T-helper 2 cell treated with Interferon-gamma antibody and Interleukin-4, amounts not matched to agents 5 μg/mL and 100 μg/mL, for 36 hours (primary cell): ENCODE measurements around the gene IL7R.
"Not testable (repeated sequence)": the region's sequence is repeated elsewhere in the genome, so short reads cannot be mapped to it uniquely, and the experiment has no call there.

Source experiments
- DNase-seq: peaks from one replicate; pipeline ENCODE4 v3.0.0; 2021; ENCODE audit warnings: low spot score
- H3K27ac Mint-ChIP-seq: one replicate; pipeline ENCODE4 v1.8.0; 2021; ENCODE audit warnings: mild to moderate bottlenecking, mixed read lengths
- H3K27me3 Mint-ChIP-seq: one replicate; pipeline ENCODE4 v1.8.0; 2021; ENCODE audit warnings: low read depth, mixed read lengths
- H3K36me3 Mint-ChIP-seq: one replicate; pipeline ENCODE4 v1.8.0; 2021; ENCODE audit warnings: low read depth, mixed read lengths
- H3K4me1 Mint-ChIP-seq: one replicate; pipeline ENCODE4 v1.8.0; 2021; ENCODE audit warnings: low read depth, mixed read lengths
- H3K4me3 Mint-ChIP-seq: one replicate; pipeline ENCODE4 v1.8.0; 2022; ENCODE audit warnings: mild to moderate bottlenecking, moderate library complexity, mixed read lengths
- H3K9me3 Mint-ChIP-seq: one replicate; pipeline ENCODE4 v1.8.0; 2021; ENCODE audit warnings: mixed read lengths

IL7R gene

GRCh38 chr5:35852084-35852734 is 4.5 kb upstream of the IL7R start:
- peak; percentile 77 for DNase-seq
- H3K4me3 Mint-ChIP-seq = peak overlapping the region; percentile 85
- H3K9me3 Mint-ChIP-seq = peaks cover 21% of the 10 kb centered on the region
- H3K36me3 Mint-ChIP-seq = peaks cover 21% of the 10 kb centered on the region
- peaks cover 60% of the 10 kb centered on the region for H3K4me1 Mint-ChIP-seq
- no peaks in the 10 kb centered on the region for H3K27me3 Mint-ChIP-seq
- peak overlapping the region; percentile 97 for H3K27ac Mint-ChIP-seq

DNA sequence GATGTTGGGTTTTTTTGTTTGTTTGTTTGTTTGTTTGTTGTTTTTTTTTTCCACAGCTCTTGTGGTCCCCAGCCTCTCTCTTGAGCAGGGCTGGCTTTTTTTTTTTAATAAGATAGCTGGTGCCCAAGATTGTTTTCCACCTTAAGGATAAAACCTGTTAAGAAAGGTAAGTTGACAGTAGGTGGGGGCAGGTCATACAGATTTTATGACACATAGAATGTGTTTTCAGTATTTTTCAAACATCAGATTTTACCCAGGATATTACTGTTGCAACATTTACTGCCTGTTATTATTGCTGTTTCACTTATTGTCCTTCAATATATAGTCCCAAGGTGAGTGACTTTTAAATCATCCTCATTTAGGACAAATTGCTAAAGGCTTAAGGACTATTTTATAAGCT is 3.9 kb upstream of the IL7R start:
- peaks cover 60% of the 10 kb centered on the region for H3K4me1 Mint-ChIP-seq
- DNase-seq = no peak
- H3K4me3 Mint-ChIP-seq = peak overlapping the region; percentile 85
- no peaks in the 10 kb centered on the region for H3K27me3 Mint-ChIP-seq
- H3K27ac Mint-ChIP-seq = peak overlapping the region; percentile 97
- peaks cover 16% of the 10 kb centered on the region for H3K36me3 Mint-ChIP-seq
- peaks cover 15% of the 10 kb centered on the region for H3K9me3 Mint-ChIP-seq

- peaks cover 15% of the 10 kb centered on the region for H3K36me3 Mint-ChIP-seq
These were observed 3.1 kb upstream of the IL7R start for GRCh38 chr5:35853631-35854030.

GRCh38 chr5:35854248-35854647 is 2.4 kb upstream of the IL7R start:
- peaks cover 7% of the 10 kb centered on the region for H3K9me3 Mint-ChIP-seq
- peak overlapping the region; percentile 97 for H3K27ac Mint-ChIP-seq
- peak; percentile 73 for DNase-seq
- peaks cover 69% of the 10 kb centered on the region for H3K4me1 Mint-ChIP-seq
- peaks cover 21% of the 10 kb centered on the region for H3K36me3 Mint-ChIP-seq
- H3K27me3 Mint-ChIP-seq = no peaks in the 10 kb centered on the region
- peak overlapping the region; percentile 85 for H3K4me3 Mint-ChIP-seq

More at GRCh38 chr5:35853631-35854030, 3.1 kb upstream of the IL7R start:
- peak; percentile 56 for DNase-seq
- peaks cover 7% of the 10 kb centered on the region for H3K9me3 Mint-ChIP-seq
- peak overlapping the region; percentile 97 for H3K27ac Mint-ChIP-seq
- no peaks in the 10 kb centered on the region for H3K27me3 Mint-ChIP-seq
- peaks cover 63% of the 10 kb centered on the region for H3K4me1 Mint-ChIP-seq
- peak overlapping the region; percentile 85 for H3K4me3 Mint-ChIP-seq

DNA sequence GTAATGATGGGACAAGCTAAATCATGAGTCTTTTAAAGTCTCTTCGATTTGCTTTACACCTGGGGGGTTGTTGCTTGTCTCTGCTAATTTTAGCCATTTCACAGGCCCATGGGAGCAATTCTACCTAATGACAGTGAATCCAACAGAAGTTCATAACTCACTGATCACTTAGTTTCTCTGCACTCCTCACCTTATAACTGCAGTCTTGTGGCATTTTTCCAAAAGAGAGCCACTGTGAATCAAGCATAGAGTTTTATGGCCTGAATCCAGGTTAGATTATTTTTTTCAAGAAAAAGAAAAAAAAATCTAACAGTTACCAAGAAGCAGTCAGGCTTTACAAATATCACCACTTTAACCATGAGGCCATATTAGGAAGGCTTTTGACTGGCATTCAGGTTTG is 1.5 kb upstream of the IL7R start:
- peaks cover 31% of the 10 kb centered on the region for H3K36me3 Mint-ChIP-seq
- H3K27me3 Mint-ChIP-seq = no peaks in the 10 kb centered on the region
- peak overlapping the region; percentile 85 for H3K4me3 Mint-ChIP-seq
- peak overlapping the region; percentile 97 for H3K27ac Mint-ChIP-seq
- no peak for DNase-seq
- H3K9me3 Mint-ChIP-seq = peaks cover 7% of the 10 kb centered on the region
- peaks cover 75% of the 10 kb centered on the region for H3K4me1 Mint-ChIP-seq

- Mint-ChIP-seq H3K36me3 (peaks cover 41% of the 10 kb centered on the region), H3K4me1 (peaks cover 79% of the 10 kb centered on the region), H3K4me3 (peak overlapping the region; percentile 89), H3K27ac (peak overlapping the region; percentile 85)
- DNase-seq, H3K27me3 Mint-ChIP-seq, H3K9me3 Mint-ChIP-seq: not testable (repeated sequence)
These were observed 416 bp upstream of the IL7R start for GRCh38 chr5:35856186-35856764.

- peaks cover 56% of the 10 kb centered on the region for H3K36me3 Mint-ChIP-seq
- H3K27ac Mint-ChIP-seq = peak overlapping the region; percentile 85
- H3K27me3 Mint-ChIP-seq = no peaks in the 10 kb centered on the region
- H3K4me1 Mint-ChIP-seq = peaks cover 81% of the 10 kb centered on the region
- H3K4me3 Mint-ChIP-seq = peak overlapping the region; percentile 89
- no peak for DNase-seq
- H3K9me3 Mint-ChIP-seq = peaks cover 7% of the 10 kb centered on the region
These were observed 1.0 kb downstream of the IL7R start for GRCh38 chr5:35857606-35858205.

GRCh38 chr5:35859101-35859661 is 2.5 kb downstream of the IL7R start:
- peaks cover 75% of the 10 kb centered on the region for H3K4me1 Mint-ChIP-seq
- DNase-seq = peak; percentile 12
- peaks cover 20% of the 10 kb centered on the region for H3K9me3 Mint-ChIP-seq
- no peaks in the 10 kb centered on the region for H3K27me3 Mint-ChIP-seq
- H3K4me3 Mint-ChIP-seq = peak overlapping the region; percentile 83
- peaks cover 70% of the 10 kb centered on the region for H3K36me3 Mint-ChIP-seq
- H3K27ac Mint-ChIP-seq = peak overlapping the region; percentile 79

GRCh38 chr5:35860686-35861085 is 4.0 kb downstream of the IL7R start:
- Mint-ChIP-seq H3K36me3 (peaks cover 78% of the 10 kb centered on the region), H3K4me3 (peak overlapping the region; percentile 83), H3K4me1 (peaks cover 62% of the 10 kb centered on the region), H3K9me3 (peaks cover 24% of the 10 kb centered on the region), H3K27ac (peak overlapping the region; percentile 79), H3K27me3 (no peaks in the 10 kb centered on the region)
- no peak for DNase-seq

DNA sequence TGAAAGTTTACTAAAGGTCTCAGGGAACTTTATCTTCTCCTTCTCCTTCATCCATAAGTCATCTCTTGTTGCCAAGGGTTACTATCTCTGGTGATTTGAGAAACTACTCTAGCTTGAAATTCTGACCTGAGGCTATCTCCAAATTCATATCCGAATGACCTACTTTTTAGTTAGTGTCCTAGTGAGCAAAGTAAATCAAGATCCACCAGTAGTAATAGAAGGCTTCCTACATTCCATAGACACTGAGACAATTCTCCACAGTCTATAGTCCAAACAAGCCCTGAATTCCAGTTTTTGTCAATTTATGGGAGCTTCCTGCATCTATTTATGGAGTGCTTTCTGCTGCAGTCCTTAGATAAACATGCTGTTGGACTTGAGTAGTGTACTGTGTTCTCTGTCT is 5.0 kb downstream of the IL7R start:
- Mint-ChIP-seq H3K4me3 (peak overlapping the region; percentile 83), H3K9me3 (peaks cover 24% of the 10 kb centered on the region), H3K27me3 (no peaks in the 10 kb centered on the region), H3K36me3 (peaks cover 83% of the 10 kb centered on the region), H3K4me1 (peaks cover 56% of the 10 kb centered on the region), H3K27ac (no peak overlapping the region)
- no peak for DNase-seq

GRCh38 chr5:35862126-35862525 is 5.4 kb downstream of the IL7R start:
- Mint-ChIP-seq H3K36me3 (peaks cover 84% of the 10 kb centered on the region), H3K4me3 (peak overlapping the region; percentile 83), H3K27ac (no peak overlapping the region), H3K9me3 (peaks cover 24% of the 10 kb centered on the region), H3K4me1 (peaks cover 54% of the 10 kb centered on the region), H3K27me3 (no peaks in the 10 kb centered on the region)
- no peak for DNase-seq

DNA sequence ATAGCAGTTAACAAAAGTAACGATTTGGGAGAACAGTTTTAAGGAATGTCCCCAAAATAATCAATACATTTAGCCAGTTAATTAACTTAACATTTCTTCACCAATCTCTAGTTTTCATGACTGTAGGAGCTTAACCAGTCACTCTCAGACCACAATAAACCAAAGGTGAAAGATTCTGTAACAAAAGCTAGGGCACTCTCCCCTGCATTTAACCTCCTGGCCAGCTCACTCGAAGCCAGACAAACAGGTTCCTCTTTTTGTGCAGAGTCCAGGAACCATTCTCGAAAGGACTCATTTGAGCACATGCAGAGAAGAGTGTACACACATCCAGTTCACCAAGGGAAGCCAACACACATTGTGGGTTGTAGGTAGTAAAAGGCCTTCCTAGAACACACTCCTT is 6.5 kb downstream of the IL7R start:
- Mint-ChIP-seq H3K27me3 (no peaks in the 10 kb centered on the region), H3K9me3 (peaks cover 24% of the 10 kb centered on the region), H3K27ac (peak overlapping the region; percentile 0), H3K36me3 (peaks cover 90% of the 10 kb centered on the region), H3K4me3 (peak overlapping the region; percentile 83), H3K4me1 (peaks cover 54% of the 10 kb centered on the region)
- no peak for DNase-seq

GRCh38 chr5:35867998-35868397 is 11.3 kb downstream of the IL7R start:
- H3K27me3 Mint-ChIP-seq = no peaks in the 10 kb centered on the region
- peaks cover 88% of the 10 kb centered on the region for H3K36me3 Mint-ChIP-seq
- no peak overlapping the region for H3K27ac Mint-ChIP-seq
- peaks cover 16% of the 10 kb centered on the region for H3K4me1 Mint-ChIP-seq
- H3K4me3 Mint-ChIP-seq = no peak overlapping the region
- peaks cover 25% of the 10 kb centered on the region for H3K9me3 Mint-ChIP-seq
- DNase-seq = no peak

DNA sequence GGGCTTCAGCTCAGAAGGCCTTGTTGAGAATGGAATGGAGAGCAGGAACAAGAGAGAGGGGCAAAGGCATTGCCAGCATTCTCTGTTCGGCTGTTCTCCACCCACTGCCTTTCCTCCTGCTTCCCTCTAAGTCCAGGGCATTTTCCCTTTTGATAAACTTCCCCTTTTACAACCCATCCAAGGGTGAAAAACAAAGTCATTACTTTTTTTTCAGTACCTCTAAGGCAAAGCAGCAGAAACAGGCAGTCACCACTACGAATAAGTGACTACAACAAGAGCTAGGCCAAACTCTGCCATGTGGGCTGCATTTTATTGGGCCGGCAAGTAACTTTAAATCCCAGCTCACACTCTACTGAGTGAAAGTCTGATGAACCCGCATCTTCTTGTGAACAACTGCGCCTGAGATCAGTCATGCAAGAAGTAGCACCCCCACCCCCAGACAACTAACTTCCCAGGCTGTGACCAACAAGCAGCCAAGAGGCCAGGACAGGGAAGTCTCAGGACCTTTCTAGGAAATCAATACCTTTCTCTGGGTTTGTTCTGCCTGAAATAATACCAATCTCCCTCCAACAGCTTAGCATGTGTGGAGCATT is 13.1 kb downstream of the IL7R start:
- peaks cover 88% of the 10 kb centered on the region for H3K36me3 Mint-ChIP-seq
- H3K4me1 Mint-ChIP-seq = peaks cover 14% of the 10 kb centered on the region
- H3K4me3 Mint-ChIP-seq = no peak overlapping the region
- peaks cover 8% of the 10 kb centered on the region for H3K9me3 Mint-ChIP-seq
- H3K27me3 Mint-ChIP-seq = no peaks in the 10 kb centered on the region
- DNase-seq = no peak
- no peak overlapping the region for H3K27ac Mint-ChIP-seq
